ENCODE results near the gene ANXA4. TPM values are rescaled to one million over a fixed set of nuclear protein-coding genes. Genes with fewer than 3 reads are reported as not detected.

ANXA4 gene
- total RNA-seq, 1 experiment from 2014 or later, result 9.5 TPM

- TF ChIP-seq MLX (CRISPR knock-in tag; IDR thresholded peaks at IDR 0.05) (no peak), KAT7 (CRISPR knock-in tag; IDR thresholded peaks at IDR 0.05; ENCODE audit: borderline replicate concordance) (no peak)
Measured at GRCh38 chr2:69789772-69790600, 48.1 kb downstream of the ANXA4 start (continued).

GRCh38 chr2:69790601-69790959 is 48.6 kb downstream of the ANXA4 start:
- H3K27ac Mint-ChIP-seq, result no peak overlapping the region
- ChIA-PET CTCF (interaction anchor here (1.0 to 3.8 kb wide), 6 partner anchors 10 to 74 kb away, joined by 3 to 36 read pairs (median 4); partner anchors contain the start of gene ANXA4), POLR2A (no interaction called here)
- no peak for TF ChIP-seq NR3C1 (CRISPR knock-in tag; conservative IDR thresholded peaks at IDR 0.05; ENCODE audit: low read depth)
- TF ChIP-seq GABPB1 (CRISPR knock-in tag; IDR thresholded peaks at IDR 0.05), result no peak
- no peak for TF ChIP-seq ETV6 (CRISPR knock-in tag; IDR thresholded peaks at IDR 0.05)
- no peak for TF ChIP-seq TEAD4 (CRISPR knock-in tag; IDR thresholded peaks at IDR 0.05)
- TF ChIP-seq ARID4B (CRISPR knock-in tag; IDR thresholded peaks at IDR 0.05; ENCODE audit: borderline replicate concordance), result no peak
- no peak for TF ChIP-seq ZNF121 (CRISPR knock-in tag; IDR thresholded peaks at IDR 0.05)
- no peak for TF ChIP-seq MXD4 (CRISPR knock-in tag; IDR thresholded peaks at IDR 0.05; ENCODE audit: borderline replicate concordance)
- no peak for TF ChIP-seq ZNF138 (CRISPR knock-in tag; conservative IDR thresholded peaks at IDR 0.05)
- no peak for TF ChIP-seq TCF7 (CRISPR knock-in tag; IDR thresholded peaks at IDR 0.05; ENCODE audit: low read depth)
- TF ChIP-seq GTF2I (CRISPR knock-in tag; conservative IDR thresholded peaks at IDR 0.05), result no peak
- no peak for TF ChIP-seq PRDM15 (CRISPR knock-in tag; IDR thresholded peaks at IDR 0.05)
- TF ChIP-seq JUN (CRISPR knock-in tag; IDR thresholded peaks at IDR 0.05), result no peak
- no peak for TF ChIP-seq E2F5 (CRISPR knock-in tag; IDR thresholded peaks at IDR 0.05)
- TF ChIP-seq ZNF317 (CRISPR knock-in tag; IDR thresholded peaks at IDR 0.05; ENCODE audit: borderline replicate concordance, low read depth), result no peak
- TF ChIP-seq ZNF423 (CRISPR knock-in tag; IDR thresholded peaks at IDR 0.05), result no peak
- TF ChIP-seq HMGXB4 (CRISPR knock-in tag; IDR thresholded peaks at IDR 0.05), result no peak
- TF ChIP-seq USF2 (CRISPR knock-in tag; IDR thresholded peaks at IDR 0.05), result no peak
- TF ChIP-seq IRF1 (CRISPR knock-in tag; IDR thresholded peaks at IDR 0.05), result no peak
- no peak for TF ChIP-seq NR1H2 (CRISPR knock-in tag; IDR thresholded peaks at IDR 0.05)
- H3K27me3 Mint-ChIP-seq (ENCODE audit: low read depth), result no peaks in the 10 kb centered on the region
- no peak for DNase-seq (ENCODE audit: low spot score)
- no peaks in the 10 kb centered on the region for H3K9me3 Mint-ChIP-seq
- no peak overlapping the region for H3K4me3 Mint-ChIP-seq
- H3K4me1 Mint-ChIP-seq, result peaks cover 18% of the 10 kb centered on the region
- no peaks in the 10 kb centered on the region for H3K36me3 Mint-ChIP-seq
- peak; percentile 18; the same call in 1 of the 2 replicates for ATAC-seq
